ENCODE data around the gene MTIF2.
"Not testable (repeated sequence)": the region's sequence is repeated elsewhere in the genome, so short reads cannot be mapped to it uniquely, and the experiment has no call there.

MTIF2 gene

GRCh38 chr2:55242617-55243016 is 26.4 kb downstream of the MTIF2 start:
- in situ Hi-C loops (cut with MboI; ENCODE audit: low sequenced_read_pairs), result no loop called here

GRCh38 chr2:55241582-55241981 is 27.4 kb downstream of the MTIF2 start:
- in situ Hi-C loops (cut with MboI; ENCODE audit: low sequenced_read_pairs), result not testable (repeated sequence)

DNA sequence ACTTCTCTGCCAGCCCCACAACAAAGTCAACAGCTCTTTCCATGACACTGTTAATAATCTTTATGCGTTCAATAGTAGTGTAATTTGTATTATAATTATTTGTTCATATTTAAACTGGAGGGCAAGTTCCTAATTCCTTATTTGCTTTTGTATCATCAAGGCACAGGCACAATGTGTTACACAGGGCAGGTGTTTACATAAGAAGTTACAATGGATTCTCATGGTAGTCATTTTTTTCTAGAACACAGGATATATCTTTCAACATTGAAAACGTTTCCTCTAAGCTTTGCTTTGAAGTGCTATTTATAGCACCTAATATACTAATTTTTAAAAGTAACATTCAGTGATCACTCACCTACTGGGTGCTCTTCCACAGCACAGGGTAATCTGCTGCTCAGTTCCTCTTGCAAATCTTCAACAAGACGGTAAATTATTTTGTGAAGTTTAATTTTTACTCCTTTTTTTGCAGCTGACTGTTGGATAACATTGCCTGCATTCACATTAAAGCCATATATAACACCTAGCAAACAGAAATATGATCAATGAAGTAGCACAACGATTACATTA is 29.3 kb downstream of the MTIF2 start:
- in situ Hi-C loops (cut with MboI; ENCODE audit: low sequenced_read_pairs), result no loop called here

DNA sequence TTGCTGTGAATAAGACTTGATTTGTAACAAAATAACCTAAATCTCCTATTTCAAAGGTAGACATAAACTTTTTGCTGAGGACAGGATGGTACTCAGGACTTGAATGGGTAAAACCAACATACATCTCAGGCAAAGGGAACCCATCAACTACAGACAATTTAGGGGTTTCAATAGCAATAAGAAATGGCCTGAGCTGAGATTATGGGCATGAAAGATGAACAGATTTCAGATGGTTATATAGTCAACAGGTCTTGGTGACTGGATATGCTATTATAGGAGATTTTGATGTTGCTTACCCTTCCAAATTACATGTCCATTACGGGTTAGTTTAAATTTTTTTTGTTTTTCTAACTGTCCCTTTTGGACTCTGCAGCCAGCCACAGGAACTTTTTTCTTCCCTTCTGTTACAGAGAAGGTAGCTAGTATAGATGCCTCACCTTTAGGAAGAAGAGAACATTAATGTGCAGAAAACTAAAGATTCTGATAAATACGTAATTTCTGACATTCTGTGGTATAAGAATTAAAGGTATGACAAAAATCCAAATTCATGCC is 32.0 kb downstream of the MTIF2 start:
- in situ Hi-C loops (cut with MboI; ENCODE audit: low sequenced_read_pairs), result no loop called here

GRCh38 chr2:55235724-55236538 is 33.1 kb downstream of the MTIF2 start:
- in situ Hi-C loops (cut with MboI; ENCODE audit: low sequenced_read_pairs), result no loop called here

GRCh38 chr2:55233658-55233940 is 35.4 kb downstream of the MTIF2 start:
- in situ Hi-C loops (cut with MboI; ENCODE audit: low sequenced_read_pairs), result no loop called here

- in situ Hi-C loops (cut with MboI; ENCODE audit: low sequenced_read_pairs), result no loop called here
Measured at GRCh38 chr2:55232863-55233657, 36.0 kb downstream of the MTIF2 start.

- in situ Hi-C loops (cut with MboI; ENCODE audit: low sequenced_read_pairs), result no loop called here
Measured at GRCh38 chr2:55232084-55232862, 36.8 kb downstream of the MTIF2 start, which contains the start of the genes CLHC1 and RPS27A. CLHC1 (minus strand) TSS chr2:55232293; CDS start chr2:55222411, 9,882 bp downstream. RPS27A (plus strand) TSS chr2:55232688; CDS start chr2:55232825, 137 bp downstream.

- in situ Hi-C loops (cut with MboI; ENCODE audit: low sequenced_read_pairs), result no loop called here
Measured at GRCh38 chr2:55231546-55232083, 37.4 kb downstream of the MTIF2 start.

GRCh38 chr2:55230551-55230950 is 38.5 kb downstream of the MTIF2 start:
- in situ Hi-C loops (cut with MboI; ENCODE audit: low sequenced_read_pairs), result no loop called here

GRCh38 chr2:55229221-55229620 is 39.8 kb downstream of the MTIF2 start:
- in situ Hi-C loops (cut with MboI; ENCODE audit: low sequenced_read_pairs), result no loop called here

- in situ Hi-C loops (cut with MboI; ENCODE audit: low sequenced_read_pairs), result no loop called here
Measured at GRCh38 chr2:55228226-55228563, 40.8 kb downstream of the MTIF2 start.

DNA sequence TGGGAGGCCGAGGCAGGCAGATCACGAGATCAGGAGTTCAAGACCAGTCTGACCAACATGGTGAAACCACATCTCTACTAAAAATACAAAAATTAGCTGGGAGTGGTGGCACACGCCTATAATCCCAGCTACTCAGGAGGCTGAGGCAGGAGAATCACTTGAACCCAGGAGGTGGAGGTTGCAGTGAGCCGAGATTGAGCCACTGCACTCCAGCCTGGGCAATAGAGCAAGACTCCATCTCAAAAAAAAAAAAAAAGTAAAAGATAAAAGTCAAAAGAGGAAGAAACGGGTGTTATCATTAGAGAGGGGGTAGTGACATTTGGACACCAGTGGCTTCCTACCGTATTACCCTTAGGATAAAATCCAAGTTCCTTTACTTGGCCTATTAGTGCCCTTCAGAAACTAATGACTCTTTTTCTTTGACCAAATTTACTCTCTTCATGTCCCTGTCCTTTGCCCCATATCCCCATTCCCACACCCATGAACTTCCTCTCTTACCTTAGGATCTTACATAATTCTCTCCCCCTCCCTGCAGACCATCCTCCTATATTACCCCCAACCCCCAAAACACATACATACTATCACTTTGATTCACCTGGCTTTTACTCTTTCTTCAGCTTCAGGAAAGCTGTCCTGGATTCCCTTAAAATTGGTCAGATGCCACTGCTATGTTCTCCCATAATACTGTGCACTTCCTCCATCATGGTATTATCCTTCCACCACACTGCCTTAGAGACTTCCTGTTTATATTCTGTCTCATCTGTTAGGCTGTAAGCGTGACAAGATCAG is 41.4 kb downstream of the MTIF2 start:
- in situ Hi-C loops (cut with MboI; ENCODE audit: low sequenced_read_pairs), result not testable (repeated sequence)

DNA sequence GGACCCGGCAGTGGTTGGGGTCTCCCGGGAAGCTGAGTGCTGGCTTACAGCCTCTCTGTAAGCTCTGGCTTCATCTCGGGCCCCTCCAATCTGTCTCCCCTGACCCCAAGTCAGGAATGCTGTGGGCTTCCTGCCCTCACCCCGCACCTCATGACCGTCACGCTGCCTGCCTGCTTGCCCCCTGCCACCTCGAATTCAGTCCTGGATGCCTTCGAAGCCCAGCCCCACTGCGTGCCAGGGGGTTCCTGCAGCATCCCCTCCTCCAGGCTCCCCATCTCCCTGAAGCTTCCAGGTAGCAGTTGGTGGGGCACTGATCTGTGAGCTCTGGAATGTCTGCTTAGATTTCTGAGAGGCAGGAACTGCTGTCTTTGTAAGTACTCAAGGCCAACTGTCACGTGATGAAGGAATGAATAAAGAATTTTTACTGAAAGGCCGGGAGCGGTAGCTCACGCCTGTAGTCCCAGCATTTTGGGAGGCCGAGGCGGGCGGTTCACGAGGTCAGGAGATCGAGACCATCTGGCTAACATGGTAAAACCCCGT is 43.5 kb downstream of the MTIF2 start:
- in situ Hi-C loops (cut with MboI; ENCODE audit: low sequenced_read_pairs), result no loop called here

- in situ Hi-C loops (cut with MboI; ENCODE audit: low sequenced_read_pairs), result no loop called here
Measured at GRCh38 chr2:55224761-55225261, 44.2 kb downstream of the MTIF2 start.

DNA sequence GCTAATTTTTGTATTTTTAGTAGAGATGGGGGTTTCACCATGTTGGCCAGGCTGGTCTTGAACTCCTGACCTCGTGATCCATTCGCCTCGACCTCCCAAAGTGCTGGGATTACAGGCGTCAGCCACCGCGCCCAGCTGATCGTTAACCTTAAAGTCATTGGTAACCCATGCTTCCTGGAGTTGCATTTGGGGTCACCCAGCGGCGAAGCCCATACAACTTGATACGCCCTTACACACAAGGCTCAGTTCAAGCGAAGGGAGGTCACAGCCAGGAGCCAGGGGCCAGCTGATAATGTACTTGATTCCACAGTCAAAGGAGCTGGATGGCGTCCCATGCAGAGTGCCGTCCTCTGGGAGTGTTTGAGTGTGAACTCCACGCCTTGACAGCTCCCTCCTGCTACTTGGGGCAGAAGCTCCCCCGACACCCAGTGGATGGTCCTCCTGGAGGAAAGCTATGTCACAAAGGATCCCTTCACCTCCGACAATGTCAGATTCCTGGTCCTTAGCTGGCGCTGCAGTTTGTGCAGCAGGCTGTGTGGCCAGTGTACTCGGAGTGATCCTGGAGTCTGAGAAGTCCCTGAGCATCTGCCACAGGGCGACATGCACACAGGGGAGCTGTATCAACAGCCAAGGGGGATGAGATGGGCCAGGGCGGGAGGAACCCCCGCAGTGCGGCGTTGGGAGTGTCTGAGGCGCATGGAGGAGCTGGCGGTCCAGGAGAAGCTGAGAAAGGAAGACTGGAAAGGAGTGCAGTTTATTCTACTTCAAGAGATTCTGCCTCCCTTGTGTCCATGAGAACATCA is 44.9 kb downstream of the MTIF2 start:
- in situ Hi-C loops (cut with MboI; ENCODE audit: low sequenced_read_pairs), result no loop called here

GRCh38 chr2:55213822-55214221 is 55.2 kb downstream of the MTIF2 start:
- in situ Hi-C loops (cut with MboI; ENCODE audit: low sequenced_read_pairs), result no loop called here

DNA sequence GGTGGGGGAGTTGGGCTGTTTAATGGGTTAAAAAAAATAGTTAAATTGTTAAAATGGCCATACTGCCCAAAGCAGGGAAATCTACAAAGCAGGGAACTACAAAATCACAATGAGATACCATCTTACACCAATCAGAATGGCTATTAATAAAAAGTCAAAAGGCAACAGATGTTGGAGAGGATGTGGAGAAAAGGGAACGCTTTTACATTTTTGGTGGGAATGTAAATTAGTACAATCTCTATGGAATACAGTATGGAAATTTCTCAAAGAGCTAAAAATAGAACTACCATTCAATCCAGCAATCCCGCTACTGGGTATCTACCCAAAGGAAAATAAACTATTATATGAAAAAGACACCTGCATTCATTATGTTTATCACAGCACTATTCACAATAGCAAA is 64.1 kb downstream of the MTIF2 start:
- in situ Hi-C loops (cut with MboI; ENCODE audit: low sequenced_read_pairs), result no loop called here

GRCh38 chr2:55204536-55204935 is 64.5 kb downstream of the MTIF2 start:
- in situ Hi-C loops (cut with MboI; ENCODE audit: low sequenced_read_pairs), result no loop called here

All from hTERT RPE-1 (cell line).